Left lung (tissue), 10 donors: ENCODE results near the gene EGFR. TPM values are rescaled to one million over a fixed set of nuclear protein-coding genes. Genes with fewer than 3 reads are reported as not detected.

ENCODE experiments used
- ATAC-seq: fragments of 200-7000 bp; cut with Tn5 transposase; one replicate; pipeline ENCODE4 v1.9.1; 2020; ENCODE audit warnings: moderate library complexity
- DNase-seq, 4 donors: peaks; one replicate each; pipeline ENCODE4 v3.0.0-alpha.2; 2013 to 2020
- H3K27ac ChIP-seq, 2 donors: fragments of 200-600 bp; sonication (generic) in 1 of 2; one replicate each; pipeline versions ENCODE4 v1.5.0 to v1.8.0; 2020 to 2021
- H3K27me3 ChIP-seq, 2 donors: fragments of 200-600 bp; sonication (generic) in 1 of 2; one replicate each; pipeline versions ENCODE4 v1.5.0 to v1.8.0; 2020 to 2021
- H3K36me3 ChIP-seq, 2 donors: fragments of 200-600 bp; sonication (generic) in 1 of 2; one replicate each; pipeline versions ENCODE4 v1.5.0 to v1.8.0; 2020 to 2021
- H3K4me1 ChIP-seq, 2 donors: fragments of 200-600 bp; one replicate each; pipeline ENCODE4 v1.8.0; 2021
- H3K4me3 ChIP-seq, 2 donors: fragments of 200-600 bp; sonication (generic) in 1 of 2; one replicate each; pipeline versions ENCODE4 v1.5.0 to v1.8.0; 2020 to 2021; ENCODE audit warnings: mild to moderate bottlenecking in 1 of 2
- H3K9me3 ChIP-seq, 2 donors: fragments of 200-600 bp; sonication (generic) in 1 of 2; one replicate each; pipeline versions ENCODE4 v1.5.0 to v1.8.0; 2020 to 2021
- intact Hi-C, 2 donors: fragments of 100-400 bp; cut with DNase I; formaldehyde crosslinking; loops; one replicate each; pipeline versions ENCODE4 v1.11.2 to v1.14.2; 2022
- polyA plus RNA-seq, 6 donors: library from polyadenylated mRNA; unstranded; fragments of 120-200 nt; gene quantifications; one replicate each; pipeline ENCODE4 v1.2.1, GENCODE V29; 2013; ENCODE audit not compliant: insufficient read length in 6 of 6
- total RNA-seq, 2 donors: library from RNA; stranded (reverse); fragmentation: NEBNext Ultra II Directional; extraction: Animal tissue kit (Norgen Biotek cat#: 25700); gene quantifications; one replicate each; pipeline ENCODE4 v1.2.1, GENCODE V29; 2021
- TF ChIP-seq, protein P1 (sequence below), 2 donors: fragments of 200-600 bp; sonication (generic) in 1 of 2; IDR thresholded peaks; one replicate each; pipeline versions ENCODE4 v1.5.0 to v1.8.0; 2021; ENCODE audit warnings: antibody characterized with exemption in 2 of 2
- donor health status: DM: no; HTN: yes; CAD: no.
- donor health status: DM: no; HTN: no; CAD: no.

The EGFR gene
- total and polyA plus RNA-seq, 8 donors: 48.7 to 79.3 (median 54.1) TPM

GRCh38 chr7:55260171-55260570 lies 241.4 kb downstream of the EGFR start:
- Histone ChIP-seq H3K27ac (no peak overlapping the region), H3K4me3 (no peak overlapping the region), H3K9me3 (no peaks in the 10 kb centered on the region), H3K4me1 (peaks cover 0 to 8% of the 10 kb centered on the region in 2 donors), H3K36me3 (no peaks in the 10 kb centered on the region), H3K27me3 (peaks cover 0 to 33% of the 10 kb centered on the region in 2 donors)
- DNase-seq: no peak
- intact Hi-C loops: no loop called here
- no peak for ATAC-seq
- TF ChIP-seq, protein P1, sequence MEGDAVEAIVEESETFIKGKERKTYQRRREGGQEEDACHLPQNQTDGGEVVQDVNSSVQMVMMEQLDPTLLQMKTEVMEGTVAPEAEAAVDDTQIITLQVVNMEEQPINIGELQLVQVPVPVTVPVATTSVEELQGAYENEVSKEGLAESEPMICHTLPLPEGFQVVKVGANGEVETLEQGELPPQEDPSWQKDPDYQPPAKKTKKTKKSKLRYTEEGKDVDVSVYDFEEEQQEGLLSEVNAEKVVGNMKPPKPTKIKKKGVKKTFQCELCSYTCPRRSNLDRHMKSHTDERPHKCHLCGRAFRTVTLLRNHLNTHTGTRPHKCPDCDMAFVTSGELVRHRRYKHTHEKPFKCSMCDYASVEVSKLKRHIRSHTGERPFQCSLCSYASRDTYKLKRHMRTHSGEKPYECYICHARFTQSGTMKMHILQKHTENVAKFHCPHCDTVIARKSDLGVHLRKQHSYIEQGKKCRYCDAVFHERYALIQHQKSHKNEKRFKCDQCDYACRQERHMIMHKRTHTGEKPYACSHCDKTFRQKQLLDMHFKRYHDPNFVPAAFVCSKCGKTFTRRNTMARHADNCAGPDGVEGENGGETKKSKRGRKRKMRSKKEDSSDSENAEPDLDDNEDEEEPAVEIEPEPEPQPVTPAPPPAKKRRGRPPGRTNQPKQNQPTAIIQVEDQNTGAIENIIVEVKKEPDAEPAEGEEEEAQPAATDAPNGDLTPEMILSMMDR (IDR thresholded peaks at IDR 0.05): no peak

GRCh38 chr7:55260676-55261385 lies 242.0 kb downstream of the EGFR start:
- peaks cover 0 to 26% of the 10 kb centered on the region in 2 donors for H3K27me3 ChIP-seq
- no peak overlapping the region for H3K27ac ChIP-seq
- no peaks in the 10 kb centered on the region for H3K9me3 ChIP-seq
- H3K4me1 ChIP-seq: peaks cover 0 to 1% of the 10 kb centered on the region in 2 donors
- no peak overlapping the region for H3K4me3 ChIP-seq
- DNase-seq (no peak), ATAC-seq (no peak)
- no peaks in the 10 kb centered on the region for H3K36me3 ChIP-seq
- TF ChIP-seq, protein P1 (IDR thresholded peaks at IDR 0.05): no peak
- intact Hi-C loops: no loop called here
